Stimulated activated CD8-positive, alpha-beta memory T cell treated with anti-CD3 and anti-CD28 coated beads, Interleukin-4, amount 100 ng/mL, for 1 hour (primary cell): ENCODE data around the gene PTPRS.

Experiments
- DNase-seq, 2 donors: peaks; one replicate each; pipeline ENCODE4 v3.0.0-alpha.2; 2020; ENCODE audit warnings: low read depth in 2 of 2, low spot score in 1 of 2

PTPRS gene

GRCh38 chr19:5355076-5355475 lies 14.5 kb upstream of the PTPRS start:
- no peak for DNase-seq

GRCh38 chr19:5354403-5354802 lies 13.8 kb upstream of the PTPRS start:
- no peak for DNase-seq

- no peak for DNase-seq
Observed at GRCh38 chr19:5352229-5352763, 11.7 kb upstream of the PTPRS start.

- DNase-seq, result no peak
Observed at GRCh38 chr19:5351731-5352228, 11.2 kb upstream of the PTPRS start.

- no peak for DNase-seq
Observed at GRCh38 chr19:5349041-5349440, 8.4 kb upstream of the PTPRS start.

GRCh38 chr19:5345895-5346386 lies 5.3 kb upstream of the PTPRS start:
- no peak for DNase-seq

GRCh38 chr19:5343848-5344247 lies 3.2 kb upstream of the PTPRS start:
- DNase-seq, result no peak

GRCh38 chr19:5342573-5343201 lies 2.1 kb upstream of the PTPRS start:
- no peak for DNase-seq

- no peak for DNase-seq
Observed at GRCh38 chr19:5341981-5342380, 1.4 kb upstream of the PTPRS start.

GRCh38 chr19:5341448-5341820 lies 822 bp upstream of the PTPRS start:
- DNase-seq, result no peak

- DNase-seq, result no peak
Observed at GRCh38 chr19:5339950-5340636, 519 bp downstream of the PTPRS start.

GRCh38 chr19:5339198-5339949 lies 1.2 kb downstream of the PTPRS start:
- DNase-seq, result no peak

GRCh38 chr19:5338656-5339197 lies 1.9 kb downstream of the PTPRS start:
- DNase-seq, result no peak

GRCh38 chr19:5337708-5338655 lies 2.6 kb downstream of the PTPRS start:
- DNase-seq, result no peak

GRCh38 chr19:5337126-5337525 lies 3.5 kb downstream of the PTPRS start:
- DNase-seq, result no peak

GRCh38 chr19:5336195-5336965 lies 4.2 kb downstream of the PTPRS start:
- no peak for DNase-seq

GRCh38 chr19:5335593-5335992 lies 5.0 kb downstream of the PTPRS start:
- no peak for DNase-seq

GRCh38 chr19:5334824-5335500 lies 5.7 kb downstream of the PTPRS start:
- no peak for DNase-seq

- no peak for DNase-seq
Observed at GRCh38 chr19:5334366-5334739, 6.3 kb downstream of the PTPRS start.
